Endothelial cell of umbilical vein (primary cell): Measurements from ENCODE around the gene MRAP. TPM values are rescaled to one million over a fixed set of nuclear protein-coding genes. Genes with fewer than 3 reads are reported as not detected.

Experiments used
- BruUV-seq: library from RNA; stranded (reverse); fragments of 400-500 nt; replicated peaks from 2 replicates; lab custom pipeline; 2021; lab: Mats Ljungman, UMichigan
- CTCF ChIA-PET: fragments of 300-600, 350-600 bp; sonication (Branson Sonifier 250); formaldehyde crosslinking; loops from one replicate; lab custom pipeline; 2021; ENCODE audit warnings: antibody characterized with exemption, inconsistent platforms; lab: Charles Lee
- POLR2A ChIA-PET: fragments of 300-600, 350-600 bp; sonication (Branson Sonifier 250); formaldehyde crosslinking; loops from one replicate; lab custom pipeline; 2021; ENCODE audit warnings: antibody characterized with exemption, inconsistent platforms; lab: Charles Lee
- DNase-seq: peaks from one replicate; pipeline ENCODE4 v3.0.0-alpha.2; 2011; ENCODE audit warnings: low read depth, low spot score
- FAIRE-seq: peaks from 2 replicates; lab custom pipeline; 2011; peaks lifted over from hg19 to GRCh38; lab: Jason Lieb, UNC
- H2AFZ ChIP-seq: 2 replicates; pipeline ENCODE4 v1.6.0; 2012; ENCODE audit warnings: low read depth, low read length, control low read depth, inconsistent platforms
- H3K27ac ChIP-seq: 2 replicates; pipeline ENCODE4 v1.5.1; 2011; ENCODE audit warnings: low read depth, mild to moderate bottlenecking, control low read depth, low read length, moderate library complexity; ENCODE audit not compliant: insufficient read depth
- H3K27me3 ChIP-seq, 2 experiments: 2 replicates each; pipeline versions ENCODE4 v1.6.0 to v1.6.1; 2011; ENCODE audit warnings: low read length in 2 of 2, mixed read lengths in 1 of 2; ENCODE audit not compliant: control insufficient read depth in 2 of 2, insufficient read depth in 2 of 2
- H3K36me3 ChIP-seq, 2 experiments: 2 replicates in 1 of 2; 3 replicates in 1 of 2; pipeline ENCODE4 v1.5.1; 2011; ENCODE audit warnings: low read length in 2 of 2, mild to moderate bottlenecking in 1 of 2, moderate library complexity in 1 of 2; ENCODE audit not compliant: control insufficient read depth in 2 of 2, insufficient read depth in 2 of 2; ENCODE audit errors: extremely low read depth in 1 of 2
- H3K4me1 ChIP-seq: 3 replicates; pipeline ENCODE4 v1.5.1; 2011; ENCODE audit warnings: mild to moderate bottlenecking, low read length; ENCODE audit not compliant: control insufficient read depth, insufficient read depth; ENCODE audit errors: extremely low read depth
- H3K4me2 ChIP-seq: 2 replicates; pipeline ENCODE4 v1.6.1; 2011; ENCODE audit warnings: low read length, control low read depth, mixed read lengths; ENCODE audit not compliant: insufficient read depth
- H3K4me3 ChIP-seq, 3 experiments: fragments of 200-600 bp in 1 of 3; sonication (generic), shearing (Covaris generic) in 1 of 3; replicated peaks in 1 of 3; 2 replicates each; pipeline ENCODE4 v1.5.1; 2011 to 2016; ENCODE audit warnings: control low read depth in 3 of 3, low read length in 3 of 3, mild to moderate bottlenecking in 2 of 3, inconsistent platforms in 1 of 3, low read depth in 1 of 3, moderate library complexity in 1 of 3; ENCODE audit not compliant: insufficient read depth in 1 of 3
- H3K79me2 ChIP-seq: 2 replicates; pipeline ENCODE4 v1.6.0; 2012; ENCODE audit warnings: low read length, inconsistent platforms; ENCODE audit not compliant: control insufficient read depth, insufficient read depth
- H3K9ac ChIP-seq: replicated peaks from 2 replicates; pipeline ENCODE3; 2011; ENCODE audit warnings: low read length, control low read depth; ENCODE audit not compliant: insufficient read depth; ENCODE audit errors: extremely low read depth
- H3K9me1 ChIP-seq: replicated peaks from 3 replicates; pipeline ENCODE4 v1.6.0; 2011; ENCODE audit warnings: mild to moderate bottlenecking, low read length; ENCODE audit not compliant: control insufficient read depth, insufficient read depth; ENCODE audit errors: extremely low read depth
- H3K9me3 ChIP-seq: replicated peaks from 2 replicates; pipeline ENCODE4 v1.5.1; 2012; ENCODE audit warnings: low read length, inconsistent platforms; ENCODE audit not compliant: control insufficient read depth, insufficient read depth
- H4K20me1 ChIP-seq: replicated peaks from 2 replicates; pipeline ENCODE3; 2011; ENCODE audit warnings: mild to moderate bottlenecking, low read length; ENCODE audit not compliant: control insufficient read depth, insufficient read depth; ENCODE audit errors: extremely low read depth
- CTCF ChIP-seq, 2 donors: IDR thresholded peaks; 1 replicate in 1 of 2; 2 replicates in 1 of 2; pipeline ENCODE4 v1.5.1; 2011; ENCODE audit warnings: low read length in 2 of 2, mild to moderate bottlenecking in 2 of 2, moderate library complexity in 2 of 2, control low read depth in 1 of 2, inconsistent platforms in 1 of 2, low read depth in 1 of 2; ENCODE audit not compliant: insufficient read depth in 1 of 2; ENCODE audit errors: extremely low read depth in 1 of 2
- GATA2 ChIP-seq: IDR thresholded peaks from 2 replicates; pipeline ENCODE4 v1.7.0; 2011; ENCODE audit warnings: low read depth, mild to moderate bottlenecking, moderate library complexity, mixed read lengths, low read length; ENCODE audit not compliant: insufficient read length, insufficient read depth
- JUN ChIP-seq: IDR thresholded peaks from 2 replicates; pipeline ENCODE4 v1.6.1; 2011; ENCODE audit warnings: borderline replicate concordance, low read depth; ENCODE audit not compliant: insufficient read length, insufficient read depth
- MYC ChIP-seq: IDR thresholded peaks from one replicate; pipeline ENCODE4 v1.6.1; 2011; ENCODE audit warnings: mild to moderate bottlenecking, low read depth, low read length
- POLR2A ChIP-seq: IDR thresholded peaks from 2 replicates; pipeline ENCODE4 v1.6.1; 2012; ENCODE audit warnings: low read depth, mild to moderate bottlenecking, control low read depth, low read length
- POLR2AphosphoS5 ChIP-seq: IDR thresholded peaks from 2 replicates; pipeline ENCODE4 v1.6.1; 2012; ENCODE audit warnings: low read depth, mild to moderate bottlenecking, control low read depth, low read length, moderate library complexity; ENCODE audit not compliant: insufficient read depth
- dilution Hi-C: fragments of 300-500 bp; cut with MboI; formaldehyde crosslinking; loops from one replicate; pipeline ENCODE4 v1.15.0; 2019; ENCODE audit warnings: low sequenced_read_pairs; ENCODE audit not compliant: extremely low pct_ligation_motif_present
- intact Hi-C: fragments of 100-400 bp; cut with micrococcal nuclease; formaldehyde crosslinking; loops from one replicate; pipeline ENCODE4 v1.10.0; 2022
- polyA plus RNA-seq, 4 experiments: library from polyadenylated mRNA; depleted of rRNA in 3 of 4; stranded (reverse) in 3 of 4; unstranded in 1 of 4; fragments of >200 nt; gene quantifications; 2 replicates each; pipeline versions ENCODE4 v1.2.1 to v1.2.3, GENCODE V29; 2011 to 2012; ENCODE audit warnings: missing spikeins in 1 of 4
- total RNA-seq: library from RNA; stranded (reverse); gene quantifications from 2 replicates; pipeline ENCODE4 v1.2.3, GENCODE V29; 2021
- TF ChIP-seq, protein P1 (sequence below): IDR thresholded peaks from 2 replicates; pipeline ENCODE4 v1.6.1; 2011; ENCODE audit not compliant: insufficient read depth, insufficient read length

MRAP gene
- total and polyA plus RNA-seq, 2 donors (not counting 3 experiments of a cell fraction or from before 2014, with no cell fraction given), result not detected

GRCh38 chr21:32298148-32298559, 501 bp upstream of the MRAP start:
- no peak for TF ChIP-seq MYC
- TF ChIP-seq JUN, result no peak
- TF ChIP-seq POLR2AphosphoS5, result no peak
- TF ChIP-seq CTCF (IDR thresholded peaks at IDR 0.05; ENCODE audit: extremely low read depth in 1 of 2, insufficient read depth in 1 of 2, low read depth in 1 of 2, low read length in 2 of 2), result no peak
- no peak for TF ChIP-seq POLR2A
- TF ChIP-seq, protein P1, sequence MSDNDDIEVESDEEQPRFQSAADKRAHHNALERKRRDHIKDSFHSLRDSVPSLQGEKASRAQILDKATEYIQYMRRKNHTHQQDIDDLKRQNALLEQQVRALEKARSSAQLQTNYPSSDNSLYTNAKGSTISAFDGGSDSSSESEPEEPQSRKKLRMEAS, result no peak
- TF ChIP-seq GATA2, result no peak
- H3K4me1 ChIP-seq, result no peaks in the 10 kb centered on the region
- H3K36me3 ChIP-seq, result no peaks in the 10 kb centered on the region
- ChIA-PET POLR2A (no interaction called here), CTCF (no interaction called here)
- no TSS peak for BruUV-seq
- dilution Hi-C loops (no loop called here), intact Hi-C loops (no loop called here)
- H3K4me3 ChIP-seq, result no peak overlapping the region
- FAIRE-seq (no peak), DNase-seq (no peak)
- H3K79me2 ChIP-seq, result no peaks in the 10 kb centered on the region
- no peaks in the 10 kb centered on the region for H3K9me1 ChIP-seq
- H3K4me2 ChIP-seq, result no peak overlapping the region
- no peak overlapping the region for H3K27ac ChIP-seq
- H3K27me3 ChIP-seq, result no peaks in the 10 kb centered on the region
- H3K9ac ChIP-seq, result no peak overlapping the region
- no peaks in the 10 kb centered on the region for H3K9me3 ChIP-seq
- H4K20me1 ChIP-seq, result no peaks in the 10 kb centered on the region
- no peak overlapping the region for H2AFZ ChIP-seq
